GM18520 (cell line): ENCODE data around the gene DCTN3.

Source experiments
- ATAC-seq: cut with Tn5 transposase; IDR thresholded peaks from one replicate; pipeline ENCODE4 v1.9.1; 2021; ENCODE audit not compliant: unreplicated experiment

DCTN3 gene

GRCh38 chr9:34591248-34591916 lies 28.9 kb downstream of the DCTN3 start:
- ATAC-seq: no peak

- ATAC-seq: no peak
Observed at GRCh38 chr9:34590381-34591247, 29.7 kb downstream of the DCTN3 start.

- no peak for ATAC-seq
Observed at GRCh38 chr9:34589636-34590380, 30.5 kb downstream of the DCTN3 start, which contains the start of gene CNTFR. CNTFR (minus strand) TSS chr9:34589724; CDS start chr9:34568981, 20,743 bp downstream.

- no peak for ATAC-seq
Observed at GRCh38 chr9:34588671-34589635, 31.3 kb downstream of the DCTN3 start.

GRCh38 chr9:34587271-34587670 lies 33.0 kb downstream of the DCTN3 start:
- ATAC-seq: no peak

GRCh38 chr9:34585946-34586669 lies 34.2 kb downstream of the DCTN3 start:
- no peak for ATAC-seq

- no peak for ATAC-seq
Observed at GRCh38 chr9:34584970-34585369, 35.3 kb downstream of the DCTN3 start.

GRCh38 chr9:34582787-34583186 lies 37.5 kb downstream of the DCTN3 start:
- no peak for ATAC-seq

- ATAC-seq: no peak
Observed at GRCh38 chr9:34581318-34581717, 39.0 kb downstream of the DCTN3 start.

- ATAC-seq: no peak
Observed at GRCh38 chr9:34580358-34580757, 39.9 kb downstream of the DCTN3 start.

- ATAC-seq: no peak
Observed at GRCh38 chr9:34579808-34580163, 40.5 kb downstream of the DCTN3 start.

GRCh38 chr9:34579104-34579807 lies 41.0 kb downstream of the DCTN3 start:
- no peak for ATAC-seq

GRCh38 chr9:34578241-34579103 lies 41.8 kb downstream of the DCTN3 start:
- ATAC-seq: no peak

- ATAC-seq: no peak
Observed at GRCh38 chr9:34577400-34578240, 42.7 kb downstream of the DCTN3 start.

- no peak for ATAC-seq
Observed at GRCh38 chr9:34576597-34577399, 43.5 kb downstream of the DCTN3 start.

GRCh38 chr9:34575862-34576596 lies 44.3 kb downstream of the DCTN3 start:
- ATAC-seq: no peak
